IgD-negative memory B cell (primary cell): ENCODE data around the gene ESR1. TPM values are rescaled to one million over a fixed set of nuclear protein-coding genes. Genes with fewer than 3 reads are reported as not detected.
"Not testable (repeated sequence)": the region's sequence is repeated elsewhere in the genome, so short reads cannot be mapped to it uniquely, and the experiment has no call there.

ENCODE experiments used
- H3K27ac Mint-ChIP-seq, 3 donors: one replicate each; pipeline ENCODE4 v1.8.0; 2020 to 2022; ENCODE audit warnings: mild to moderate bottlenecking in 3 of 3, mixed read lengths in 3 of 3, moderate library complexity in 1 of 3
- H3K27me3 Mint-ChIP-seq: one replicate; pipeline ENCODE4 v1.8.0; 2021; ENCODE audit warnings: mixed read lengths
- H3K36me3 Mint-ChIP-seq: one replicate; pipeline ENCODE4 v1.8.0; 2020; ENCODE audit warnings: mild to moderate bottlenecking, mixed read lengths
- H3K4me1 Mint-ChIP-seq, 3 donors: one replicate each; pipeline ENCODE4 v1.8.0; 2020 to 2022; ENCODE audit warnings: mixed read lengths in 3 of 3, mild to moderate bottlenecking in 1 of 3
- H3K4me3 Mint-ChIP-seq, 4 donors: one replicate each; pipeline ENCODE4 v1.8.0; 2020 to 2022; ENCODE audit warnings: mild to moderate bottlenecking in 4 of 4, mixed read lengths in 4 of 4, moderate library complexity in 3 of 4
- H3K9me3 Mint-ChIP-seq, 3 donors: one replicate each; pipeline ENCODE4 v1.8.0; 2020 to 2021; ENCODE audit warnings: mixed read lengths in 3 of 3, mild to moderate bottlenecking in 1 of 3
- polyA plus RNA-seq: library from polyadenylated mRNA; unstranded; fragments of 300-500 nt; fragmentation: Illumina TruSeq; gene quantifications from one replicate; pipeline ENCODE4 v1.2.3, GENCODE V29; 2021

ESR1 gene
- polyA plus RNA-seq, 1 donor from 2014 or later = 1.5 TPM

DNA sequence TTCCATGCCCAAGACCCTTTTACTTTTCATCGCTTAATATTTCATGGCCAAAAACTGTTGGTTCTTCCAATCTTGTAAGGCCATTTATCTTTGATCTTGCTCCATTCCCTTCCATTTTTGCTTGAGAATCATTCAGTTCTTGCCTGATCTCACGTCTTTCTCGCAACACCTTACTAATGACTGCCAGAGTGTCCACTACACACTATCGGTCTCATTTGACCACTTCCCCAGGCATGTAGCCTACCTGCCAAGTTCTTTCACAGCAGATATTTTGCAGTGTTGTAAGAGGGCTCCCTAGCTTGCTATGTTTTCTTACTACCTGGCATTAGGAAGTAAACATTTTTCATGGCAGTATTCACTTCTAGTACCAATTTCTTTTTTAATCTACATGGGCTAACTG, 248.0 kb downstream of the ESR1 start:
- H3K27me3 Mint-ChIP-seq = no peaks in the 10 kb centered on the region
- no peaks in the 10 kb centered on the region for H3K36me3 Mint-ChIP-seq

DNA sequence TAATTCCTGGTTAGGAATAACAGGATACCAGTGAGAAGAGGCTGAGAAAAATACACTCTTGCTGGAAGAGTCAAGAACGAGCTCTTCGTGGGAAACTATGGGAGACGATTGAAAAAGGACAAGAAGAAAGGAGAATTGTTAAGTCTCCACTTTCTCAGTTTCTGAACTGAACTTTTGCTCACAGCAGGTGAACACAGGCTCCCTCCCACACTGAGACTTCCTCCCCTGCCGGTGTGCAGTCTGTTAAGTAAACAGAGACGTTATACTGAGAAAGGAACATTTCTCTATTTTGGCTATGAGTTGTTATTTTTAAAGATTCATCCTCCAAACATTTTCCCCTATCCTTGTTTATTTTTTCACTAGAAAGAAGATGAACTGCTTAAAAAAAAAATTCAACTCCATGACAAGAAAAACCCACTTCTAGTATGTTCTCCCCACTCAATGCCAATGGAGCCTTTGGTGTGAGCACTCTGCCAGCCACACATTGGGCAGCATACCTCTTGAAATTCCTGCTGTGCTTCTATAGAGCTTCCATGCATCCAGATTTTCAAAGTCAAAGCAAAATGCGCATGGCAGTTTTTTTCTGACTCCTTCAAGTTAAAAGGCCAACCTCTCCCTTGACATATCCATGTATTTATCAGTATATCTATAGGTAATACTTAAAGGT, 250.5 kb downstream of the ESR1 start:
- H3K9me3 Mint-ChIP-seq = peaks cover 0 to 4% (median 3%) of the 10 kb centered on the region in 3 donors
- H3K27ac Mint-ChIP-seq = no peak overlapping the region
- H3K4me1 Mint-ChIP-seq = no peaks in the 10 kb centered on the region
- no peak overlapping the region for H3K4me3 Mint-ChIP-seq
- no peaks in the 10 kb centered on the region for H3K27me3 Mint-ChIP-seq
- no peaks in the 10 kb centered on the region for H3K36me3 Mint-ChIP-seq

More for the DNA sequence above, 248.0 kb downstream of the ESR1 start:
- Mint-ChIP-seq H3K4me3 (no peak overlapping the region), H3K4me1 (peaks cover 0 to 3% (median 0%) of the 10 kb centered on the region in 3 donors), H3K27ac (no peak overlapping the region), H3K9me3 (peaks cover 0 to 4% (median 3%) of the 10 kb centered on the region in 3 donors)

DNA sequence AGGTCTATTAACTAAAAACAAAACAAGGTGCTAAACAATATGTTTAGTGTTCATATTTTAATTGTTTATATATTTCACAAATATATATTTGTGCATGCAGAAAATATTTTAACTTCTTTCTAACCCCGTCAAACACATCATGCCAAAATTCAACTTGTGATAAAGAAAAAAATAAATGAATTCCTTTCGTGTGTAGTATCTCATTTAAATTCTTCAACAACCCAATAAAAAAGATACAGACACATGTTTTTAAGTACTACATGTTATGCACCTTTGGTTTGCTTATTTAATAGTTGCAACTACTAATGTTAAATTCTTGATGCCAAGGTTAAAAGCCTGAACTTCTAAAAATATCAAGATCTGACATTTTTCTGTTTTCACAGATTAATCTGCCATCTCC, 252.4 kb downstream of the ESR1 start:
- peaks cover 6% of the 10 kb centered on the region for H3K36me3 Mint-ChIP-seq
- no peak overlapping the region for H3K4me3 Mint-ChIP-seq
- H3K9me3 Mint-ChIP-seq = peaks cover 0 to 4% (median 3%) of the 10 kb centered on the region in 3 donors
- H3K27me3 Mint-ChIP-seq = no peaks in the 10 kb centered on the region
- no peak overlapping the region for H3K27ac Mint-ChIP-seq
- H3K4me1 Mint-ChIP-seq = no peaks in the 10 kb centered on the region

DNA sequence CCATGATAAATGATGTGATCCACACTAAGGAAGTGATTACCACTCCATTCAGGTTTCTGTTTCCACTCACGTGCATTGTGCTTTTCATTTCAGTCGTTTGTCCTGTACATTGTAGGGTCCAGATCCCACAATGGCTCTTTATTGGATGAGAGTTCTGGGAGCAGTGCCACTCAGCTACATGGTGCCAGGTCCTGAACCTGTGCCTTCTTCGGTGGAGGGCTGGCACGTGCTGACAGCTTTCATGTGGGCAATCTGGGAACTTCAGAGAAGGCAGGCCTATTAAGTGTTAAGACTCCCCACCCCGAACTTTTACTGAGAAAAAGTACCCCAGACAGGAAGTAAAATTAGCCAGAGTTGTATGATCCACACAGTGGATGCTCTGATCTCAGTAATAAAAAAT, 255.0 kb downstream of the ESR1 start:
- Mint-ChIP-seq H3K4me1 (no peaks in the 10 kb centered on the region), H3K9me3 (no peaks in the 10 kb centered on the region), H3K4me3 (no peak overlapping the region), H3K27me3 (no peaks in the 10 kb centered on the region), H3K27ac (no peak overlapping the region), H3K36me3 (peaks cover 6% of the 10 kb centered on the region)

DNA sequence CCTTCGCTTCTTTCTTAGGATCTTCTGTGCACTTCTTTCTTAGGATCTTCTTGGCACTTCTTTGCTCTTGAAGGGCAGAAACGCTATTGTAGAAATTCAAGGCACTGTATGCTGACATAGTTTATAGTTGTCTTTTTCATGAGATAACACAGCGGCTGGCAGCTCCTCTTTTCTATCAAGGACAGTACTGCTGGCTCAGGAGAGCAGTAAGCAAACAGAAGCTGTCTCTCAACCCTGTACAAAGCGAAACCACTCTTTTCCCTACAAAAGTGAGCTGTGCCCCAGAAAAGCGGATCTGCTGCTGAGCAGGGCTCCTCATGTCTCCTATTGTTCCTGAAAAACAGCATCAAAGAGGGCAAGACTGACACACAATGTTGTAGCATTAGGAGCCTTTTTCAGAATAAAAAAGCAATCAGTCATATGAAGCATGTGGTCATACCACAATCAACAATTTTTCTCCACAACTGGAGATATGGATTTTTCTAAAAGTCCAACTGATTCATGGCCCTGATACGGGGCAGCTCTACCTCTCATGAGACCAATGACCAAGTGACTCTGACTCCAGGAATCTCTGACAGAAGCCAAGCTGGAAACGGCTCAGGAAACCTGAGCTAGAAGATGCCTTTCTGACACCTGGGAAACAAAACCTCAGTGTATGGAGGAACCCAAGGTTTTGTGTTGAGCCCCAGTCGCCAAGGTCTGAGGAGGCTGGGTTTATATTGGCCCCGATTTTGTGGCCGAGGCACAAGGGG, 255.9 kb downstream of the ESR1 start:
- no peak overlapping the region for H3K4me3 Mint-ChIP-seq
- peaks cover 6% of the 10 kb centered on the region for H3K36me3 Mint-ChIP-seq
- H3K27ac Mint-ChIP-seq = no peak overlapping the region
- H3K4me1 Mint-ChIP-seq = no peaks in the 10 kb centered on the region
- H3K9me3 Mint-ChIP-seq = no peaks in the 10 kb centered on the region
- H3K27me3 Mint-ChIP-seq = no peaks in the 10 kb centered on the region

DNA sequence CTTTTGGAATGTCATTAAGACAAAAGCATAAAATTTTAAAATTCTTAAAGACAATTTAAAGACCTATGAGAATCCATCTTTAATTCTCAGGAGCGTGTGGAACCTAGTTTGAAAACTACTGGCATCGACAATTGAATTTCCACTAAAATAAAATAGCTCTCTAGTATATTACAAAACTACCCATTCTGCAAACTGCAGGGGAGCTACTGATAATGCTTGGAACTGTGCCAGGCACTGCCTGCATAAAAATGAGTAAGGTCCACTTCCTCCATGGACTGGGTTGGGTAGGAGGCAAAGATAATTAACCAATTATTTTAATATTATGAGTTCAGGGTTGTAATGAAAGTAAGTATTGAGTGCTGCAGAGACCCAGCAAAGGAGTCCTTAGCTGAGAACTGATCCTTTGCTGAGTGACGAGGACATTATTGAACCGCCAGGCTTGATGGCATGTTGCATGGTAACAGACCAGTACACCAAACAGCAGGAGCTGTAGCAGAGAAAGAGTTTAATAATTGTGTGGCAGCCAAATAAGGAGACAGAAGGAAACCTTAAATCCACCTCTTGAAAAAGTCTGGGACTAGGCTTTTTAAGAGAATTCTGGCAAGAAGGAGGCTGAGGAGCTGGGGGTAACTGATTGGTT, 261.3 kb downstream of the ESR1 start:
- no peak overlapping the region for H3K27ac Mint-ChIP-seq
- H3K4me1 Mint-ChIP-seq = no peaks in the 10 kb centered on the region
- no peak overlapping the region for H3K4me3 Mint-ChIP-seq
- peaks cover 4% of the 10 kb centered on the region for H3K36me3 Mint-ChIP-seq
- no peaks in the 10 kb centered on the region for H3K9me3 Mint-ChIP-seq
- H3K27me3 Mint-ChIP-seq = no peaks in the 10 kb centered on the region

DNA sequence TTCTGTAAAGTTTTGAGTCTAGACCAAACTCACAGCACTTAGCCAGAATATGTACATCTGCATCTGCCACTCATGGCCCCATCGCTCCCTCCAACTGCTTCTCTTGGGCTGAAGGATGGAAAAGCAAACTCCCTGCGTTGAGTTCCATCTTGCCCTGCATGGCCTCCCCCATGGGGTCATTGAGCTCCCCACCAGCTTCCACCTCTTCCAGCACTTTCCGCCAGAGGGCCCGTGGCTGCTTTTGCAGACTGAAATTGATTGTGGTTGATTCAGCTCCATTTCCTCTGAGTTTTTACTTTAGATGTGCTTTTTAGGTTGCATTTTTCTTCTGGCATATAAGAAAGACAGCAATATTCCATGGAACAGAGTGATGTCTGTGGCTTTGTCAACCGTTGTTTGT, 263.1 kb downstream of the ESR1 start:
- Mint-ChIP-seq H3K27me3 (no peaks in the 10 kb centered on the region), H3K4me3 (no peak overlapping the region), H3K27ac (no peak overlapping the region), H3K4me1 (no peaks in the 10 kb centered on the region), H3K36me3 (no peaks in the 10 kb centered on the region), H3K9me3 (peaks cover 2 to 14% (median 5%) of the 10 kb centered on the region in 3 donors)

DNA sequence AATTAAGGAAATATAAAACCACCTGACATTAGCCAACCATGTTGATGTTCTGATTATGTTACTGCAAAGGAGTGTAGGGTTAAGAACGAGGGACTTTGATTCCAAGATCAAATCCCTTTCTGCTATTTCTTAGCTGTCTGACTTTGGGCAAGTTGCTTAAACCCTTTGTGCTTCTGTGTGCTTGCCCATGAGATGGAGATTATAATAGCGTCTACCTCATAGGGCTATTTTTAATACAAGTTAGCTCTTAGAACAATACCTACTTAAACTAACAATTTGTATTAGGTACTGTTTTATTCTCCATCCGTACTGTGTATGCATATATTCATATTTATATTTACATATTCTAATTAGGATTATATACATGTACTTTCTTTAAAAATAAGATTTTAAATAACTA, 263.8 kb downstream of the ESR1 start:
- Mint-ChIP-seq H3K27me3 (peaks cover under 1% of the 10 kb centered on the region), H3K4me1 (no peaks in the 10 kb centered on the region), H3K36me3 (no peaks in the 10 kb centered on the region), H3K9me3 (peaks cover 8 to 21% (median 10%) of the 10 kb centered on the region in 3 donors), H3K27ac (no peak overlapping the region), H3K4me3 (no peak overlapping the region)

DNA sequence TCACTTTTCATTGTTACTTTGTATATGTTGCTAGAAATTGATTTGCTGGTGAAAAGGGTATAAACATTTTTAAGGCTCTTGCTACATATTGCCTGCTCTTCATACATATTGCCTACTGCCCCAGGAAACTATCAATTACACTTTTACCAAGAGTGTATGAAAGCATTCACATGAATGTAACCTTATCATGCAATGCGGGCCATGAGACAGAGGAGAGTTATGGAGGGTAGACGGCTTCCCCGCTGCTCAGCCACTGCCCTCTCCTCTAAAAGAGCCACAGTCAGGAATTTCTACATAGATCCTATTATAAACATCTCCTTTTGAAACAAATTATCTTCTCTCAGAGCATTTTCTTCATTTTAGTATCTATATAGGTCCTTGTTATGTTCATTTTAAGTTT, 264.4 kb downstream of the ESR1 start:
- Mint-ChIP-seq H3K4me3 (no peak overlapping the region), H3K27ac (no peak overlapping the region), H3K4me1 (no peaks in the 10 kb centered on the region), H3K9me3 (peaks cover 11 to 26% (median 15%) of the 10 kb centered on the region in 3 donors), H3K27me3 (peaks cover 5% of the 10 kb centered on the region), H3K36me3 (peaks cover 3% of the 10 kb centered on the region)

DNA sequence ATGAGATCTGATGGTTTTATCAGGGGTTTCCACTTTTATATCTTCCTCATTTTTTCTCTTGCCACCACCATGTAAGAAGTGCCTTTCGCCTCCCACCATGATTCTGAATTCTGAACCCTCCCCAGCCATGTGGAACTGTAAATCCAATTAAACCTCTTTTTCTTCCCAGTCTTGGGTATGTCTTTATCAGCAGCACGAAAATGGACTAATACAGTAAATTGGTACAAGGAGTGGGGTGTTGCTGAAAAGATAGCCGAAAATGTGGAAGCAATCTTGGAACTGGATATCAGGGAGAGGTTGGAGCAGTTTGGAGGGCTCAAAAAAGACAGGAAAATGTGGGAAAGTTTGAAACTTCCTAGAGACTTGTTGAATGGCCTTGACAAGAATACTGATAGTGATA, 268.8 kb downstream of the ESR1 start:
- H3K9me3 Mint-ChIP-seq = peaks cover 13 to 26% (median 15%) of the 10 kb centered on the region in 3 donors
- H3K27me3 Mint-ChIP-seq, H3K4me1 Mint-ChIP-seq, H3K27ac Mint-ChIP-seq, H3K4me3 Mint-ChIP-seq, H3K36me3 Mint-ChIP-seq: not testable (repeated sequence)

DNA sequence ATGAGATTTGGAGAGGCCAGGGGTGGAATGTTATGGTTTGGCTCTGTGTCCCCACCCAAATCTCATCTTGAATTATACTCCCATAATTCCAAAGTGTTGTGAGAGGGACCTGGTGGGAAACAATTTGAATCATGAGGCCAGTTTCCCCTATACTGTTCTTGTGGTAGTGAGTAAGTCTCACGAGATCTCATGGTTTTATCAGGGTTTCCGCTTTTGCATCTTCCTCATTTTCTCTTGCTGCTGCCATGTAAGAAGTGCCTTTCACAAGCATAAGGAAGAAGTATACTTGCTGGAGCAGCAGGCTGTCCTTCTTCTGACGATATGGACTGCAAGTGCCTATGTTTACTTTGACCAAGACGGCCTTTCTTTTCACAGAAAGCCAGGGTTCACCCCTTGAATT, 270.5 kb downstream of the ESR1 start:
- Mint-ChIP-seq H3K4me3 (no peak overlapping the region), H3K36me3 (peaks cover 7% of the 10 kb centered on the region), H3K4me1 (no peaks in the 10 kb centered on the region), H3K27ac (peak overlapping the region in 1 of 3 donors; percentile 23), H3K9me3 (peaks cover 14 to 26% (median 15%) of the 10 kb centered on the region in 3 donors), H3K27me3 (peaks cover 10% of the 10 kb centered on the region)

DNA sequence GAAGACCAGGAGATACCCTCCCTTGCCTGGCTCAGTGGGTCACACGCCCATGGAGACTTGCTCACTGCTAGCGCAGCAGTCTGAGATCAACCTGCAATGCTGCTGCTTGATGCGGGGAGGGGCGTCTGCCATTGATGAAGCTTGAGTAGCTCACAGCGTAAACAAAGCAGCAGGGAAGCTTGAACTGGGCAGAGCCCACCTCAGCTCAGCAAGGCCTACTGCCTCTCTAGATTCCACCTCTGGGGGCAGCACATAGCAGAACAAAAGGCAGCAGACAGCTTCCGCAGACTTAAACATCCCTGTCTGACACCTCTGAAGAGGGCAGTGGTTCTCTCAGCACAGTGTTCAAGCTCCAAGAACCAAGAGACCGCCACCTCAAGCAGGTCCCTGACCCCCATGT, 271.3 kb downstream of the ESR1 start:
- Mint-ChIP-seq H3K36me3 (peaks cover 7% of the 10 kb centered on the region), H3K27ac (no peak overlapping the region), H3K9me3 (peaks cover 15 to 26% (median 15%) of the 10 kb centered on the region in 3 donors), H3K4me1 (no peaks in the 10 kb centered on the region), H3K4me3 (no peak overlapping the region), H3K27me3 (peaks cover 10% of the 10 kb centered on the region)

DNA sequence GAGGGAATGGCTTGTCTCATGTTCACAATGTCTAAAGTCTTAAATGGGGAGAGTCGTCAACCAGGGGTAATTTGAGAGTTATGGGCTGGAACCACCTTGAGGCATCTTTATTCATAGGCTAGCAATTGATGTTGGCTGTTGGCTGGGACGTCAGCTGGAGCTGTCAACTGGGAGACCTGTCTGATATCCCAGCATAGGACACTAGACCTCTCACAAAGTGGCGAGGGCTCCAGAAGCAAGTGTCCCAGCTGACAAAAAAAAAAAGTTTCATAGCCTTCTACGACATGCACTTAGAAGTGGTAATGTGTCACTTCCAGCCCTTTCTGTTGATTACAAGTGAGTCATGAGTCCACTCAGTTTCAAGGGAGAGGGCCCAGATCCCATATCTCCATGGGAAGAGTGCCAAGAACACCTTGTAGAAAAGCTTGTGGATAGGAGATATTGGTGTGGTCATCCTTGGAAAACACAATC, 278.0 kb downstream of the ESR1 start:
- Mint-ChIP-seq H3K36me3 (peaks cover 2% of the 10 kb centered on the region), H3K27me3 (no peaks in the 10 kb centered on the region), H3K4me3 (no peak overlapping the region), H3K27ac (no peak overlapping the region), H3K4me1 (no peaks in the 10 kb centered on the region), H3K9me3 (peaks cover 0 to 4% (median 0%) of the 10 kb centered on the region in 3 donors)

DNA sequence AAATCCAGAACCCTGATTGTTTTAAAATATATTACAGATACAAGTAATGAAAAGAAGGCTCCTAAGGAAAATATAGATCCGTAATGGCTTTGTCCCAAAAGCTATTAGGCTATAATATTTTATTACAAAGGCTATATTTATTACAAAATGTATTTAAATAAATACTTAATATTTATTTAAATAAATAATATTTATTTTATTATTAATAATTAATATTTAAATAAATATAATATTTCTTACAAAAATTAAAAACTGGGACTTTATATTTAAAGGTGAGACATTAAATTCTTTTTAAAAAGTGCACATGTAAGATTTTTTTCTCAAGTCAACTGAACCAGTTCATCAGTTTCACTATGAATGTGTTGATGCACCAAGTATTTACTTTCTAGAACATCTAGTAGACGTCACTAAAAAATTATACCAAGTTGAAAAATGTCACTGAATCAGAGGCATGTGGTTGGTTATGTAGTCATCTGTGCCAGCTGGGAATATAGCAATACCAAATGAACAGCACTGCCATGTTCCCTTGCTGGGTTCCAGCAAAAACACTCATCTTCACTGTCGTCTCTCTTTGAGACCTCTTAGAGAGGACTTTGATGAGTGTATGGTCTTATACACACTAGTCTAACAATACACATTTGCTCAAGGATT, 278.9 kb downstream of the ESR1 start:
- Mint-ChIP-seq H3K4me3 (no peak overlapping the region), H3K9me3 (peaks cover 0 to 3% (median 0%) of the 10 kb centered on the region in 3 donors), H3K27ac (no peak overlapping the region), H3K4me1 (no peaks in the 10 kb centered on the region), H3K27me3 (no peaks in the 10 kb centered on the region), H3K36me3 (no peaks in the 10 kb centered on the region)

DNA sequence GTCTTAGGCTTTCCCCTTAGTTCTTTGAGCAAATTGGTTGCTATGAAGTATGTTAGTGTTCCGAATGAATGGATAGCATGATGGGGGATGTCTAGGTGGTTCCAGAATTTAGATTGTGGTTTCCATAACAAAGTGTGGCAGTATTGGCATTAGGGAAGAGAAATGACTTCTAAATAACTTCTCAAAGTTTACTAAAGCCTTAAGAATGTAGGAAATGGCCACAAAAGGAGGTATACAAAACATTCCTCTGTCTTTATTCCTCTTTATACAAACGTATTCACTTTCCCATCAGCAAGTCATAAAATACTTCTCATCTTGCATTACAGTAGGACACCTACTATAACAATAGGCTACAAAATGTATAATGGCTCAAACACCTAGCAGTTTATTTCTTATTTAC, 279.6 kb downstream of the ESR1 start:
- H3K36me3 Mint-ChIP-seq = no peaks in the 10 kb centered on the region
- H3K4me1 Mint-ChIP-seq = no peaks in the 10 kb centered on the region
- no peak overlapping the region for H3K27ac Mint-ChIP-seq
- no peaks in the 10 kb centered on the region for H3K27me3 Mint-ChIP-seq
- no peak overlapping the region for H3K4me3 Mint-ChIP-seq
- H3K9me3 Mint-ChIP-seq = peaks cover 0 to 3% (median 0%) of the 10 kb centered on the region in 3 donors
